ENCODE measurements around the gene MIS12. TPM values are rescaled to one million over a fixed set of nuclear protein-coding genes. Genes with fewer than 3 reads are reported as not detected.

Gene MIS12
- total RNA-seq, 1 experiment from 2014 or later, result 14.7 TPM

- Histone ChIP-seq H3K9ac (ENCODE audit: low read length) (no peak overlapping the region), H2AFZ (ENCODE audit: low read depth, low read length, poor library complexity, severe bottlenecking) (no peak overlapping the region), H3K9me2 (ENCODE audit: insufficient read depth) (no peaks in the 10 kb centered on the region), H3K79me2 (ENCODE audit: insufficient read depth, low read length) (no peaks in the 10 kb centered on the region), H3K4me2 (ENCODE audit: low read length) (no peak overlapping the region), H3K4me1 (ENCODE audit: control insufficient read depth in 1 of 2, insufficient read depth in 2 of 2, low read length in 2 of 2) (peaks cover 12 to 22% of the 10 kb centered on the region in 2 experiments), H3K9me3 (ENCODE audit: control insufficient read depth in 1 of 2, insufficient read depth in 1 of 2, low read depth in 1 of 2, low read length in 2 of 2) (no peaks in the 10 kb centered on the region), H3K27ac (ENCODE audit: low read depth, low read length) (no peak overlapping the region), H3K36me3 (ENCODE audit: control insufficient read depth in 1 of 2, insufficient read depth in 2 of 2, low read length in 2 of 2) (no peaks in the 10 kb centered on the region), H4K20me1 (ENCODE audit: insufficient read depth) (no peaks in the 10 kb centered on the region), H3K27me3 (ENCODE audit: insufficient read depth, low read length) (no peaks in the 10 kb centered on the region), H3K4me3 (replicated peaks in 1 of 2; ENCODE audit: low read depth in 1 of 2, low read length in 2 of 2) (no peak overlapping the region)
- no peak for ATAC-seq
- ChIA-PET RAD21 (ENCODE audit: low non-redundant PET in 1 of 2, low total read pairs in 2 of 2, uncharacterized antibody in 2 of 2, unreplicated experiment in 2 of 2) (no interaction called here), CTCF (no interaction called here), POLR2A (no interaction called here)
- intact Hi-C loops (cut with micrococcal nuclease), result no loop called here
- no TSS peak for BruUV-seq (replicated peaks)
- TF ChIP-seq, protein P1, sequence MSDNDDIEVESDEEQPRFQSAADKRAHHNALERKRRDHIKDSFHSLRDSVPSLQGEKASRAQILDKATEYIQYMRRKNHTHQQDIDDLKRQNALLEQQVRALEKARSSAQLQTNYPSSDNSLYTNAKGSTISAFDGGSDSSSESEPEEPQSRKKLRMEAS (IDR thresholded peaks at IDR 0.05), result no peak
- TF ChIP-seq, protein P2, sequence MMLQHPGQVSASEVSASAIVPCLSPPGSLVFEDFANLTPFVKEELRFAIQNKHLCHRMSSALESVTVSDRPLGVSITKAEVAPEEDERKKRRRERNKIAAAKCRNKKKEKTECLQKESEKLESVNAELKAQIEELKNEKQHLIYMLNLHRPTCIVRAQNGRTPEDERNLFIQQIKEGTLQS (IDR thresholded peaks at IDR 0.05), result no peak
- TF ChIP-seq YY1 (IDR thresholded peaks at IDR 0.05; ENCODE audit: extremely low read depth, insufficient replicate concordance, low read depth, low read length) (no peak), TCF7L2 (IDR thresholded peaks at IDR 0.05; ENCODE audit: borderline replicate concordance, extremely low read depth, insufficient read depth, insufficient read length) (no peak), EGR1 (IDR thresholded peaks at IDR 0.05; ENCODE audit: low read depth) (no peak)
- DNase-seq (ENCODE audit: low read depth, low spot score), result no peak
Measured at GRCh38 chr17:5523249-5523648, 36.9 kb downstream of the MIS12 start.

- intact Hi-C loops (cut with micrococcal nuclease), result no loop called here
- no TSS peak for BruUV-seq (replicated peaks)
- H3K9me3 ChIP-seq (ENCODE audit: control insufficient read depth in 1 of 2, insufficient read depth in 1 of 2, low read depth in 1 of 2, low read length in 2 of 2), result no peaks in the 10 kb centered on the region
- ChIA-PET POLR2A (no interaction called here), RAD21 (ENCODE audit: low non-redundant PET in 1 of 2, low total read pairs in 2 of 2, uncharacterized antibody in 2 of 2, unreplicated experiment in 2 of 2) (no interaction called here), CTCF (no interaction called here)
- no peaks in the 10 kb centered on the region for H3K27me3 ChIP-seq (ENCODE audit: insufficient read depth, low read length)
- no peak overlapping the region for H2AFZ ChIP-seq (ENCODE audit: low read depth, low read length, poor library complexity, severe bottlenecking)
- TF ChIP-seq JUND (IDR thresholded peaks at IDR 0.05) (peak; percentile 82), FOSL1 (IDR thresholded peaks at IDR 0.05; ENCODE audit: low read depth) (peak; percentile 78), ZNF274 (IDR thresholded peaks at IDR 0.05; ENCODE audit: low read depth, low read length) (no peak), SP1 (IDR thresholded peaks at IDR 0.05; ENCODE audit: low read depth) (peak; percentile 49; the same call in 1 of the 2 replicates), CEBPB (IDR thresholded peaks at IDR 0.05; ENCODE audit: low read depth) (no peak)
- TF ChIP-seq, protein P1 (IDR thresholded peaks at IDR 0.05), result 0 out of 2 replicates have a peak, but pooled peaks have one; percentile 18
- H3K9me2 ChIP-seq (ENCODE audit: insufficient read depth), result no peaks in the 10 kb centered on the region
- no peak overlapping the region for H3K4me3 ChIP-seq (replicated peaks in 1 of 2; ENCODE audit: low read depth in 1 of 2, low read length in 2 of 2)
- peak overlapping the region; percentile 65 for H3K4me2 ChIP-seq (ENCODE audit: low read length)
- H3K27ac ChIP-seq (ENCODE audit: low read depth, low read length), result no peak overlapping the region
- peak; percentile 92 for ATAC-seq
- peak; percentile 75 for DNase-seq (ENCODE audit: low read depth, low spot score)
- H3K9ac ChIP-seq (ENCODE audit: low read length), result no peak overlapping the region
- H3K36me3 ChIP-seq (ENCODE audit: control insufficient read depth in 1 of 2, insufficient read depth in 2 of 2, low read length in 2 of 2), result no peaks in the 10 kb centered on the region
- H3K4me1 ChIP-seq (ENCODE audit: control insufficient read depth in 1 of 2, insufficient read depth in 2 of 2, low read length in 2 of 2), result peaks cover 12 to 22% of the 10 kb centered on the region in 2 experiments
- no peaks in the 10 kb centered on the region for H4K20me1 ChIP-seq (ENCODE audit: insufficient read depth)
- no peaks in the 10 kb centered on the region for H3K79me2 ChIP-seq (ENCODE audit: insufficient read depth, low read length)
Measured at GRCh38 chr17:5526821-5527598, 40.6 kb downstream of the MIS12 start.
